A549 (cell line): Measurements from ENCODE around the gene SCUBE1. TPM values are rescaled to one million over a fixed set of nuclear protein-coding genes. Genes with fewer than 3 reads are reported as not detected.

Source experiments
- ATAC-seq, 2 experiments: fragments of 200-7000 bp in 1 of 2; fragments of >200 bp in 1 of 2; cut with Nextera tagmentation in 1 of 2; cut with Tn5 transposase in 1 of 2; 3 replicates each; pipeline versions ENCODE4 v1.8.0 to v1.9.1; 2018 to 2020; ENCODE audit warnings: mild to moderate bottlenecking in 1 of 2, moderate library complexity in 1 of 2
- CTCF ChIA-PET: fragments of 300-600 bp; sonication (Branson Sonifier 250); formaldehyde crosslinking; extraction: SDS; loops from one replicate; lab custom pipeline; 2021; ENCODE audit warnings: antibody characterized with exemption, inconsistent platforms; lab: Yijun Ruan, JAX
- POLR2A ChIA-PET: fragments of 350-600 bp; formaldehyde crosslinking; extraction: SDS; loops from one replicate; lab custom pipeline; 2021; ENCODE audit warnings: antibody characterized with exemption, inconsistent platforms; lab: Yijun Ruan, JAX
- DNase-seq, 2 experiments: peaks; one replicate each; pipeline versions ENCODE4 v3.0.0 to v3.0.0-alpha.2; 2011 to 2016; ENCODE audit warnings: low read depth in 1 of 2, low spot score in 1 of 2
- FAIRE-seq: peaks from 2 replicates; lab custom pipeline; 2011; peaks lifted over from hg19 to GRCh38; lab: Jason Lieb, UNC
- H3K27ac ChIP-seq, 2 experiments: fragments of >200 bp; sonication (Bioruptor Twin); formaldehyde crosslinking; 3 replicates each; pipeline ENCODE4 v1.5.1; 2016 to 2017
- H3K4me1 ChIP-seq: fragments of >200 bp; sonication (Bioruptor Twin); formaldehyde crosslinking; 3 replicates; pipeline ENCODE4 v1.6.1; 2016
- H3K4me2 ChIP-seq: fragments of >200 bp; sonication (Bioruptor Twin); formaldehyde crosslinking; 3 replicates; pipeline ENCODE4 v1.6.1; 2016
- H3K4me3 ChIP-seq: fragments of >200 bp; sonication (Bioruptor Twin); formaldehyde crosslinking; 3 replicates; pipeline ENCODE4 v1.5.1; 2016
- H3K9me3 ChIP-seq: fragments of >200 bp; sonication (Bioruptor Twin); formaldehyde crosslinking; 3 replicates; pipeline ENCODE4 v1.6.1; 2016
- CBX2 ChIP-seq: fragments of 200-600 bp; sonication (generic); IDR thresholded peaks from 2 replicates; pipeline ENCODE4 v1.6.1; 2016; ENCODE audit warnings: low read depth, mild to moderate bottlenecking, borderline replicate concordance
- CHD2 ChIP-seq: fragments of 150-350 bp; IDR thresholded peaks from 2 replicates; pipeline ENCODE4 v1.6.1; 2014; ENCODE audit warnings: low read length; ENCODE audit not compliant: partially characterized antibody
- CHD4 ChIP-seq: fragments of 200-600 bp; sonication (generic); IDR thresholded peaks from 2 replicates; pipeline ENCODE4 v1.6.1; 2016; ENCODE audit warnings: antibody characterized with exemption, mild to moderate bottlenecking, borderline replicate concordance
- HDAC2 ChIP-seq: fragments of 200-600 bp; sonication (generic); IDR thresholded peaks from 2 replicates; pipeline ENCODE4 v1.6.1; 2016
- HOXA7 ChIP-seq: fragments of 250-450 bp; sonication (Bioruptor Pico); IDR thresholded peaks from 2 replicates; pipeline ENCODE4 v1.5.0; 2020; ENCODE audit warnings: mild to moderate bottlenecking, moderate library complexity
- HOXB13 ChIP-seq: fragments of 250-450 bp; sonication (Bioruptor Pico); IDR thresholded peaks from 2 replicates; pipeline ENCODE4 v1.5.0; 2020; ENCODE audit warnings: low read depth, mild to moderate bottlenecking, moderate library complexity
- HOXB5 ChIP-seq: fragments of 250-450 bp; sonication (Bioruptor Pico); IDR thresholded peaks from 2 replicates; pipeline ENCODE4 v1.5.0; 2020; ENCODE audit warnings: mild to moderate bottlenecking, moderate library complexity
- KDM1A ChIP-seq: fragments of 200-600 bp; sonication (generic); IDR thresholded peaks from 2 replicates; pipeline ENCODE4 v1.6.1; 2016; ENCODE audit warnings: low read depth, mild to moderate bottlenecking
- MAZ ChIP-seq: fragments of 150-350 bp; IDR thresholded peaks from 2 replicates; pipeline ENCODE4 v1.6.1; 2014; ENCODE audit warnings: antibody characterized with exemption, low read depth, low read length, borderline replicate concordance
- MYC ChIP-seq: IDR thresholded peaks from 2 replicates; pipeline ENCODE4 v1.6.1; 2012; ENCODE audit warnings: mild to moderate bottlenecking, inconsistent platforms, low read length, improper control_type of control experiment, borderline replicate concordance
- RAD21 ChIP-seq, 2 experiments: fragments of >200 bp in 1 of 2; sonication (Bioruptor Twin) in 1 of 2; formaldehyde crosslinking in 1 of 2; IDR thresholded peaks in 1 of 2; conservative IDR thresholded peaks in 1 of 2; 2 replicates in 1 of 2; 3 replicates in 1 of 2; pipeline ENCODE4 v1.6.1; 2012 to 2018; ENCODE audit warnings: inconsistent platforms in 1 of 2
- RARB ChIP-seq: fragments of 250-450 bp; sonication (Bioruptor Pico); IDR thresholded peaks from 2 replicates; pipeline ENCODE4 v1.8.0; 2021; ENCODE audit warnings: mild to moderate bottlenecking, moderate library complexity
- SREBF2 ChIP-seq: fragments of 450-650 bp; IDR thresholded peaks from 2 replicates; pipeline ENCODE4 v1.6.1; 2014; ENCODE audit warnings: mild to moderate bottlenecking, moderate library complexity
- TP53 ChIP-seq: fragments of 250-450 bp; sonication (Bioruptor Pico); IDR thresholded peaks from 2 replicates; pipeline ENCODE4 v1.5.0; 2021; ENCODE audit warnings: mild to moderate bottlenecking, moderate library complexity
- ZFP36 ChIP-seq: fragments of 450-650 bp; IDR thresholded peaks from 2 replicates; pipeline ENCODE4 v1.6.1; 2014; ENCODE audit warnings: borderline replicate concordance; ENCODE audit not compliant: partially characterized antibody
- ZNF302 ChIP-seq: fragments of 250-450 bp; sonication (Bioruptor Pico); IDR thresholded peaks from 2 replicates; pipeline ENCODE4 v1.9.0; 2021; ENCODE audit warnings: inconsistent platforms, mild to moderate bottlenecking, moderate library complexity
- ZSCAN20 ChIP-seq: fragments of 250-450 bp; sonication (Bioruptor Pico); IDR thresholded peaks from 2 replicates; pipeline ENCODE4 v1.8.0; 2022; ENCODE audit warnings: mild to moderate bottlenecking, moderate library complexity
- WGBS: methylation state at CpG from one replicate; pipeline ENCODE4 v1.1.6; 2017; ENCODE audit errors: missing lambda C conversion rate; 5-methylcytosine and 5-hydroxymethylcytosine counted together
- polyA plus RNA-seq, 4 experiments: library from polyadenylated mRNA; depleted of rRNA in 3 of 4; stranded (reverse); fragments of >200 nt; fragmentation: RNase III in 1 of 4; extraction: RNeasy Plus Mini Kit Qiagen cat#74134 plus additional on column Dnase treatment in 1 of 4; gene quantifications; 2 replicates in 3 of 4; 3 replicates in 1 of 4; pipeline ENCODE4 v1.2.3, GENCODE V29; 2011 to 2017
- TF ChIP-seq, protein P1 (sequence below): fragments of 450-650 bp; IDR thresholded peaks from 2 replicates; pipeline ENCODE4 v1.6.1; 2014; ENCODE audit warnings: antibody characterized with exemption
- TF ChIP-seq, protein P2 (sequence below): fragments of >200 bp; sonication (Bioruptor Twin); formaldehyde crosslinking; IDR thresholded peaks from 2 replicates; pipeline ENCODE4 v1.6.1; 2016
- TF ChIP-seq, protein P3 (sequence below): fragments of 150-350 bp; IDR thresholded peaks from 2 replicates; pipeline ENCODE4 v1.6.1; 2014; ENCODE audit warnings: low read depth, mild to moderate bottlenecking, low read length
- TF ChIP-seq, protein P4 (sequence below): fragments of 200-600 bp; sonication (generic); IDR thresholded peaks from 2 replicates; pipeline ENCODE4 v1.6.1; 2016; ENCODE audit warnings: antibody characterized with exemption, mild to moderate bottlenecking, moderate library complexity
- TF ChIP-seq, protein P5 (sequence below): IDR thresholded peaks from 2 replicates; pipeline ENCODE4 v1.6.1; 2012

The SCUBE1 gene
- polyA plus RNA-seq, 2 of the 4 experiments (the other 2 are of a cell fraction): 0.01 to 0.12 TPM

DNA sequence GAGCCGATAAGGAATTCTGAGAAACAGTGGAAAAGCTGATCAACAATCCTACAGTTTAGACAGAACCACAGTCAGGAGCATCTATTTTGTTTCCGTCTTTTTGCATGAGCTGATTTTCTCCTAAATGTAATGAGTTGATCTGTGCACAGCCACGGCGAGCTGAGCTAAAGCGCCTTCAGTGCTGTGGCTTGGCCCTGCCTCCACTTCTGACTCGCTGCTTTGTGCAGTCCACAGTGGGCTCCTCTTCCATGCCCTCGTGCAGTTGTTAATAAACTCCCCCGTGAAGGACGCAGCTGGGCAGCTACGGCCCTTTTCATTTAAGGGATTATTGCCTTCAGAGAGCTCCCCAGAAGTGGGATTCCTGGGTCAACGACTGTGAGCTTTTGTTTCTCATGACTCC lies 39.4 kb downstream of the SCUBE1 start:
- Histone ChIP-seq H3K4me2 (no peak overlapping the region), H3K27ac (no peak overlapping the region), H3K4me3 (no peak overlapping the region), H3K9me3 (no peaks in the 10 kb centered on the region), H3K4me1 (no peaks in the 10 kb centered on the region)
- ATAC-seq (no peak), FAIRE-seq (no peak), DNase-seq (no peak)
- ChIA-PET POLR2A (no interaction called here), CTCF (interaction anchor here (1.4 to 1.7 kb wide), 3 partner anchors 11 to 43 kb away, joined by 4 to 6 read pairs (median 5); no protein-coding TSS in a partner anchor)
- TF ChIP-seq, protein P1, sequence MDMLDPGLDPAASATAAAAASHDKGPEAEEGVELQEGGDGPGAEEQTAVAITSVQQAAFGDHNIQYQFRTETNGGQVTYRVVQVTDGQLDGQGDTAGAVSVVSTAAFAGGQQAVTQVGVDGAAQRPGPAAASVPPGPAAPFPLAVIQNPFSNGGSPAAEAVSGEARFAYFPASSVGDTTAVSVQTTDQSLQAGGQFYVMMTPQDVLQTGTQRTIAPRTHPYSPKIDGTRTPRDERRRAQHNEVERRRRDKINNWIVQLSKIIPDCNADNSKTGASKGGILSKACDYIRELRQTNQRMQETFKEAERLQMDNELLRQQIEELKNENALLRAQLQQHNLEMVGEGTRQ: no peak
- no peak for TF ChIP-seq ZFP36
- TF ChIP-seq, protein P2, sequence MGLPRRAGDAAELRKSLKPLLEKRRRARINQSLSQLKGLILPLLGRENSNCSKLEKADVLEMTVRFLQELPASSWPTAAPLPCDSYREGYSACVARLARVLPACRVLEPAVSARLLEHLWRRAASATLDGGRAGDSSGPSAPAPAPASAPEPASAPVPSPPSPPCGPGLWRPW: no peak
- TF ChIP-seq CBX2: no peak
- TF ChIP-seq RARB (CRISPR knock-in tag): no peak
- no peak for TF ChIP-seq RAD21 (conservative IDR thresholded peaks at IDR 0.05 in 1 of 2, IDR thresholded peaks at IDR 0.05 in 1 of 2)
- no peak for TF ChIP-seq MYC
- 76% methylated on average over 11 of the region's 11 CpGs for WGBS

DNA sequence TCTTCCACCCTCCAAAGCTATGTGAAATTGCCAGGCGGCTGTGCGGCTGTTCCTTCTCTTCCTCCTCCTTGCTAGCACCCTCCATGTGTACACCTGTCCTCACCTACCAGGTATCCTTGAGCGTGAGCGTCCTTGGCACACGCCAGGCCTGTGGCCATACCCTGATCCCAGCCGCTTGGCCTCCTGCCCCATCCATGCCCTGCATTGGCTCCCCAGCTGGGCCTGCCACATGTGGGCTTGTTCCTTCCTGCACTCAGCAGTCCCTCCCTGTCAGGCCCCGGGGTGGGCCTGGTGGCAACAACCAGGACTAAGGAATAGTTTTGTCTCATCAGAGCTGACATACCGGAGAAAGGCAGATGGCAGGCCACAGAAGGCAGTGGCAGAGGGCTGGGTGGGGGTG lies 40.0 kb downstream of the SCUBE1 start:
- 87% methylated on average over 5 of the region's 8 CpGs for WGBS
- no peaks in the 10 kb centered on the region for H3K4me1 ChIP-seq

More for the DNA sequence above, 40.0 kb downstream of the SCUBE1 start:
- ChIA-PET POLR2A (no interaction called here), CTCF (interaction anchor here (1.2 to 1.6 kb wide), 4 partner anchors 11 to 71 kb away, joined by 4 to 5 read pairs (median 4); no protein-coding TSS in a partner anchor)
- Histone ChIP-seq H3K9me3 (no peaks in the 10 kb centered on the region), H3K4me2 (no peak overlapping the region), H3K27ac (no peak overlapping the region), H3K4me3 (no peak overlapping the region)
- ATAC-seq: no peak
- no peak for TF ChIP-seq HDAC2
- TF ChIP-seq, protein P3, sequence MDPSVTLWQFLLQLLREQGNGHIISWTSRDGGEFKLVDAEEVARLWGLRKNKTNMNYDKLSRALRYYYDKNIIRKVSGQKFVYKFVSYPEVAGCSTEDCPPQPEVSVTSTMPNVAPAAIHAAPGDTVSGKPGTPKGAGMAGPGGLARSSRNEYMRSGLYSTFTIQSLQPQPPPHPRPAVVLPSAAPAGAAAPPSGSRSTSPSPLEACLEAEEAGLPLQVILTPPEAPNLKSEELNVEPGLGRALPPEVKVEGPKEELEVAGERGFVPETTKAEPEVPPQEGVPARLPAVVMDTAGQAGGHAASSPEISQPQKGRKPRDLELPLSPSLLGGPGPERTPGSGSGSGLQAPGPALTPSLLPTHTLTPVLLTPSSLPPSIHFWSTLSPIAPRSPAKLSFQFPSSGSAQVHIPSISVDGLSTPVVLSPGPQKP: no peak
- no peak for TF ChIP-seq HOXB13 (CRISPR knock-in tag)
- TF ChIP-seq HOXB5 (CRISPR knock-in tag): no peak
- TF ChIP-seq, protein P2: no peak
- no peak for TF ChIP-seq ZSCAN20 (CRISPR knock-in tag)
- no peak for TF ChIP-seq SREBF2
- no peak for TF ChIP-seq ZFP36
- no peak for TF ChIP-seq CHD2
- TF ChIP-seq, protein P4, sequence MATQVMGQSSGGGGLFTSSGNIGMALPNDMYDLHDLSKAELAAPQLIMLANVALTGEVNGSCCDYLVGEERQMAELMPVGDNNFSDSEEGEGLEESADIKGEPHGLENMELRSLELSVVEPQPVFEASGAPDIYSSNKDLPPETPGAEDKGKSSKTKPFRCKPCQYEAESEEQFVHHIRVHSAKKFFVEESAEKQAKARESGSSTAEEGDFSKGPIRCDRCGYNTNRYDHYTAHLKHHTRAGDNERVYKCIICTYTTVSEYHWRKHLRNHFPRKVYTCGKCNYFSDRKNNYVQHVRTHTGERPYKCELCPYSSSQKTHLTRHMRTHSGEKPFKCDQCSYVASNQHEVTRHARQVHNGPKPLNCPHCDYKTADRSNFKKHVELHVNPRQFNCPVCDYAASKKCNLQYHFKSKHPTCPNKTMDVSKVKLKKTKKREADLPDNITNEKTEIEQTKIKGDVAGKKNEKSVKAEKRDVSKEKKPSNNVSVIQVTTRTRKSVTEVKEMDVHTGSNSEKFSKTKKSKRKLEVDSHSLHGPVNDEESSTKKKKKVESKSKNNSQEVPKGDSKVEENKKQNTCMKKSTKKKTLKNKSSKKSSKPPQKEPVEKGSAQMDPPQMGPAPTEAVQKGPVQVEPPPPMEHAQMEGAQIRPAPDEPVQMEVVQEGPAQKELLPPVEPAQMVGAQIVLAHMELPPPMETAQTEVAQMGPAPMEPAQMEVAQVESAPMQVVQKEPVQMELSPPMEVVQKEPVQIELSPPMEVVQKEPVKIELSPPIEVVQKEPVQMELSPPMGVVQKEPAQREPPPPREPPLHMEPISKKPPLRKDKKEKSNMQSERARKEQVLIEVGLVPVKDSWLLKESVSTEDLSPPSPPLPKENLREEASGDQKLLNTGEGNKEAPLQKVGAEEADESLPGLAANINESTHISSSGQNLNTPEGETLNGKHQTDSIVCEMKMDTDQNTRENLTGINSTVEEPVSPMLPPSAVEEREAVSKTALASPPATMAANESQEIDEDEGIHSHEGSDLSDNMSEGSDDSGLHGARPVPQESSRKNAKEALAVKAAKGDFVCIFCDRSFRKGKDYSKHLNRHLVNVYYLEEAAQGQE: no peak
- no peak for TF ChIP-seq TP53 (CRISPR knock-in tag)
- TF ChIP-seq CHD4: no peak
- no peak for TF ChIP-seq MAZ
- TF ChIP-seq ZNF302: no peak
- no peak for TF ChIP-seq CBX2
- TF ChIP-seq KDM1A: no peak
- TF ChIP-seq, protein P5, sequence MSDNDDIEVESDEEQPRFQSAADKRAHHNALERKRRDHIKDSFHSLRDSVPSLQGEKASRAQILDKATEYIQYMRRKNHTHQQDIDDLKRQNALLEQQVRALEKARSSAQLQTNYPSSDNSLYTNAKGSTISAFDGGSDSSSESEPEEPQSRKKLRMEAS: no peak
- no peak for TF ChIP-seq HOXA7 (CRISPR knock-in tag)
- DNase-seq: no peak
- no peak for FAIRE-seq
